ENCODE measurements around the gene SLC25A3. TPM values are rescaled to one million over a fixed set of nuclear protein-coding genes. Genes with fewer than 3 reads are reported as not detected.
A peak's percentile ranks its signal among the peaks of the same experiment; 100 is the strongest.
"Not testable (repeated sequence)": the region's sequence is repeated elsewhere in the genome, so short reads cannot be mapped to it uniquely, and the experiment has no call there.

Gene SLC25A3
- polyA plus RNA-seq (ENCODE audit: insufficient read length in 10 of 10): 100 to 1,000 TPM; 586 to 818 (median 665) TPM
- long read RNA-seq, donor 1, full-length matches to known transcripts: 239 of 346 reads
- long read RNA-seq, donor 1, partial matches to known transcripts: 88 of 346 reads
- long read RNA-seq, donor 1, other reads (novel, unspliced or antisense): 19 of 346 reads
- long read RNA-seq, donor 2, full-length matches to known transcripts: 203 of 292 reads
- long read RNA-seq, donor 2, partial matches to known transcripts: 71 of 292 reads
- long read RNA-seq, donor 2, other reads (novel, unspliced or antisense): 18 of 292 reads
- long read RNA-seq, donor 3: 0 reads
- long read RNA-seq, donor 4, full-length matches to known transcripts: 131 of 159 reads
- long read RNA-seq, donor 4, partial matches to known transcripts: 21 of 159 reads
- long read RNA-seq, donor 4, other reads (novel, unspliced or antisense): 7 of 159 reads
- long read RNA-seq, donor 5, full-length matches to known transcripts: 220 of 316 reads
- long read RNA-seq, donor 5, partial matches to known transcripts: 78 of 316 reads
- long read RNA-seq, donor 5, other reads (novel, unspliced or antisense): 18 of 316 reads
- long read RNA-seq, donor 6, full-length matches to known transcripts: 258 of 352 reads
- long read RNA-seq, donor 6, partial matches to known transcripts: 72 of 352 reads
- long read RNA-seq, donor 6, other reads (novel, unspliced or antisense): 22 of 352 reads
- long read RNA-seq, donor 7, full-length matches to known transcripts: 125 of 174 reads
- long read RNA-seq, donor 7, partial matches to known transcripts: 42 of 174 reads
- long read RNA-seq, donor 7, other reads (novel, unspliced or antisense): 7 of 174 reads
- long read RNA-seq, donor 8, full-length matches to known transcripts: 159 of 252 reads
- long read RNA-seq, donor 8, partial matches to known transcripts: 93 of 252 reads
- long read RNA-seq, donor 8, other reads (novel, unspliced or antisense): 0 of 252 reads
- long read RNA-seq, donor 9, transcript SLC25A3-202 (8 exons, 1,678 nt): major isoform, 13 of 35 reads
- long read RNA-seq, donor 9, transcript SLC25A3-217 (8 exons, 1,351 nt): minor isoform, 8 of 35 reads
- long read RNA-seq, donor 9, partial matches to known transcripts: 9 of 35 reads
- long read RNA-seq, donor 9, other reads (novel, unspliced or antisense): 0 of 35 reads

DNA sequence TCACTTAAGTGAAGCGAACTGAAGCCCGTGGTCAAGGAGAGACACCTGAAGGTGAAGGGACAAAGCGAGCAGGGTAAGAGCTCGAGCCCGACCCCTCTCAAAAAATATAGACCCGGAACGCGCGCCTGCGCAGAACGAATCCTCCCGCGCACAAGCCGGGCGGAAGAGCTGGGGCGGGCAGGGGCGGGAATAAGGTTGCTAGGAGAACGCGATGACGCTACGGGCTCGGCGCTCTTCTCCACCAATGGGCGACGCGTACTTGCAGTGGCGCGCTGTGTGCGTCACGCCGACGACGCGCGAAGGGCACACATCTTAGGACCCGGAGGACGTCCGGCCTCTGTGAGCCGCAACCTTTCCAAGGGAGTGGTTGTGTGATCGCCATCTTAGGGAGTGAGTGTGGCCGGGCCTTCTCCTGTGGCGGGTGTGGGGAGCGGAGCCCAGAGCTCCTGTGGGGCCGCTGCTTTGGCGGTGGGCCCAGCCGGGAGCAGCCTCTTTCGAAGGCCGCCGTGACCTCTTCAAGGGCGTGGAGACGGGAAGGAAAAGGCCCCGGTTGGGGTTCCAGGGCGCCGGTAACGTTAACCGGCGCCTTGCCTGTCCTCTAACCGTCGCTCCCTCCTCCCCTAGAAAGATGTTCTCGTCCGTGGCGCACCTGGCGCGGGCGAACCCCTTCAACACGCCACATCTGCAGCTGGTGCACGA is at the start of gene SLC25A3:
Gene SLC25A3 (plus strand): TSS at position 336 of the 699 bp plus-strand sequence. CDS start 293 bp downstream, at position 629.
- DNase-seq: peak; percentile 97 to 99 (median 99)

DNA sequence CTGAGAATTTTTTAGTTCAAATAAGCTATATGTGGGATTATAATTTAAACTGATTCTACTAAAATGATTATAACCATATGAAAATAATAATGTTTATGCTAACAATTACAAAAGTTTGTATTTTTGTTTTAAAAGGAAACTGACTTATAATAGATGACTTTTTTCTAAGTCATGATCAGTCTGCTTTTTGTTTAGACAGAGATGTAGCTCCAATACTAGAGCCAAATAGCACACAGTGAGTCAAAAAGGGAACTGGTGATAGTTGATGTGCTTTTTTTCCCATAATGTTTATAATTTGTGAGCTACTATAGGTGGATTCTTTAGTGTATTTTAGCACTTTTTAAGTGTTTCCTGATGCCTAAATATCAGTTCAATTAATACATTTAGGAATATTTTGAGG is 49.8 kb upstream of the SLC25A3 start:
- DNase-seq: no peak

DNA sequence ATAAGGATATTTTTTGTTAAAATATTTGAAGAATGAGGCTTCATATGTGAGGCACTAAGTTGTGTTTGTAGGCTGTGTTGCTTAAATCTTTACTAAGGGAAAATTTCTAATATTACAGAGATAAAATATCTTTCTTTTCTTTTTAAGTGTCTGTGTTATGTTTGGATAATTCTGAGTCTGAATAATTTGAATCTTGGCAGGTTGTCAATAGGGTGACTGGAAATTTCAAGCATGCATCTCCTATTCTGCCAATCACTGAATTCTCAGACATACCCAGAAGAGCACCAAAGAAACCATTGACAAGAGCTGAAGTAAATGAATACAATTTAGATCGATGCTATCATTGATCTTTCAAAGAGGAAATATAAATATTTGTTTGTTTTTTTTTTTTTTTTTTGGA is 48.7 kb upstream of the SLC25A3 start:
- DNase-seq: no peak

DNA sequence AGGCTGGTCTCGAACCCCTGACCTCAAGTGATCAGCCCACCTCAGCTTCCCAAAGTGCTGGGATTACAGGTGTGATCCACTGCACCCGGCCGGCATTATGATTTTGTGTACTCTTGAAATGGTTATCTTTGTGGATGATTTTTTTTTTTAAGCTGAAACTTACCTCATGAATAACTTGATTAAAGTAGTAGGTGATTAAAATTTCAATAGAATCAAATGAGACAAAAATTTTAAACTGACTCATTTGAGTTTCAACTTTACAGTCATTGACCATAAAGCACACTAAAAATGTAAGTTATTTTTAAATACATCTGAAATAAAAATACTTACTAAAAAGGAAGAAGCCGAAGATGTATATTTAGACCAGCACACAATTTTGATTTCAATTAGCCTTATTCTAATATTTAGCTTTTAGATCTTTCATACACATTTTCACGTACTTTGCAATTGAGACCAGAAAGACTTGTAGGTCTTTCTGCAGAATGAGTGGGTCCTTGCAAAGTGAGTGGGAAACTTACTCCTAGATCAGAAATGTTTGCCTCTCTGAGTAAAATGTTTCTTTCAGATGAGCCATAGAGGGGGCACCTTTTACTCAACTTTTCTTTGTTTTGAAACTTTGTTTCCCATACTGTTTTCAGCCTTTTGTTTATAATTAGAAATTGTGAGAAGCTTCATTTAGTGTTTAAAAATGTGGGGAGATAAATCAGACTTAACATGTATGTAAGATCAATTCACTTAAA is 43.9 kb upstream of the SLC25A3 start:
- no peak for DNase-seq

DNA sequence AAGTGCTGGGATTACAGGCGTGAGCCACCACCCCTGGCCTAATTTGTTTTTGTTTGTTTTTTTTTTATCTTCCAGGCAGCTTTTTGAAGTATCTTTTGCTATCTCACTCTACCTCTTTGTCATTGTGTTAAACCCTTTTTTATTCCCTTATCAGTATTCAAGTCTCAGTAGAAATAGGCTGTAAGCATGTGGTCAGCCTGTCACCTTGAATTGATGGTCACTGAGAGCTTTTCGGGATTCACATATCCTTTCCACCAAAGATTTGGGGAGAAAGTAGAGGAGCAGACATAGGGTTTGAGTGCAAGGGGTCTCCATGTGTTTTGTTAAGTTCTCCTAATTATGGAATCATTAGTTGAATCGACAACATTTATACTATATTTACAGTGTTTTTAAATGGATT is 41.7 kb upstream of the SLC25A3 start:
- DNase-seq: no peak

DNA sequence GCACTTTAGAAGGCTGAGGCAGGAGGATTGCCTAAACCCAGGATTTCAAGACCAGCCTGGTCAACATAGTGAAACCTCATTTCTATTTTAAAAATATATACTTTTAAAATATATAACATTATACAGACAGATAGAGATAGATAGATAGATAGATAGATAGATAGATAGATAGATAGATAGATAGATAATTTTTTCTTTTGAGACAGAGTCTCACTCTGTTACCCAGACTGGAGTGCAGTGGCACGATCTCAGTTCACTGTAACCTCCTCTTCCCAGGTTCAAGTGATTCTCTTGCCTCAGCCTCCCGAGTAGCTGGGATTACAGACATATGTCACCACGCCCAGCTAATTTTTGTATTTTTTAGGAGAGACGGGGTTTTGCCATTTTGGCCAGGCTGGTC is 35.4 kb upstream of the SLC25A3 start:
- not testable (repeated sequence) for DNase-seq

DNA sequence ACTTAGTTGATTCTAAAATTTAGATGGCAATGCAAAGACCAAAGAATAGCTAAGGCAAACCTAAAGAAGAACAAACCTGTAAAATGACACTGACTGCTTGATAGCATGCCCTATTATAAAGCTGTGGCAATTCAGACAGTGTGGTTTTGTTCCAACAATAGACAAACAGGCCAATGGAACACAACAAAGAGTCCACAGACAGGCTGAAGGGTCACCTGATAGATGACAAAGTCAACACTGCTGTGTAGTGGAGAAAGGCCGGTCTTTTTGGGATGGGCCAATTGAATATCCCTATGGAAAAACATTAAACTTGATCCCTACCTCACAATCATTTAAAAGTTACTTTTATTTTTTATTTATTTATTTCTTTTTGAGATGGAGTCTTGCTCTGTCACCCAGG is 33.8 kb upstream of the SLC25A3 start:
- no peak for DNase-seq

DNA sequence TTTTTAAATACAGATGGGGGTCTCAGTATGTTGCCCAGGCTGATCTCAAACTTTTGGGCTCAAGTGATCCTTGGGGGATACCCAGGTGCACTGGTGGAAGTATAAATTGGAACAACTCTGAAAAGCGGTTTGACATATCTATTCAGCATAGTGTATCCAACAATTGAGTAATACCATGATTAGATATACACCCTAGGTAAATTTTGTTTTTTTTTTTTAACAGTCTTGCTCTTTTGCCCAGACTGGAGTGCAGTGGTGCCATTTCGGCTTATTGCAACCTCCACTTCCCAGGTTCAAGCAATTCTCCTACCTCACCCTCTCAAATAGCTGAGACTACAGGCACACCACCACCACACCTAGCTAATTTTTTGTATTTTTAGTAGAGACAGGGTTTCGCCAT is 31.6 kb upstream of the SLC25A3 start:
- no peak for DNase-seq

DNA sequence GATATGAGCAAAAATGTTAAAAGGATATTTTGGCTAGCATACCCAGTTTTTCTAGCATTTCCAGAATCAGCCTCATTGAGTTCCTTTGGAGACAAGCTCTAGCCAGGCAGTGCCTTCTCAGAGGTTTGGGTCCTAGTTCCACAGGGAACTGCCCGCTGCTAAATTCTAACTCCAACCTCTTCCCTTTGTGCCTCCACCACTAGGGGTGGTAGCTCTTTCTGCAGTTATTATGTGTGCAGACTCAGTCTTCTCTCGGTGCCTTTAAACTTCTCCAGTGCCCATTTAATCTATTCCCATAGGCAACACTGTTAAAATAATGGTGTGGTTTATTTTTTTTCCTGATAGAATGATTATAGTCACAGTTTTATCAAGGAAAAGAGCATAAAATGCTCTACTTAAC is 21.5 kb upstream of the SLC25A3 start:
- no peak for DNase-seq

DNA sequence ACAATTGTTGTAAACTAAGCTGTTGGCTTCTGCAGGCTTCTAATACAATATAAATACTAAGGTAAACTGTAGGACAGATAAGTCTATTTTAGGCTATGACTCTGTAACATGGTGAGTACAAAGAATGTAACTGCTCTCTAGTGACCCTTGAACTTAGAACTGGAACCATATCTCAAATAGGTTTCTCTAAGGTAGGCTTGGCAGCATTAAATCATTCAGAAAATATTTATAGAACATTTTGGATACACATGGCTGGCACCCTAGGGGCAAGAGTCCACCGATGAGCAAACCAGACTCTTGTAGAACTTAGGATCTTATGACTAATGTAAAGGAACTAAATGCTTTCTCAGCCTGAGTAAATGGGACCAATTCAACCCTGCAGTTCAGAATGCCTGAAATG is 19.4 kb upstream of the SLC25A3 start:
- DNase-seq: no peak

DNA sequence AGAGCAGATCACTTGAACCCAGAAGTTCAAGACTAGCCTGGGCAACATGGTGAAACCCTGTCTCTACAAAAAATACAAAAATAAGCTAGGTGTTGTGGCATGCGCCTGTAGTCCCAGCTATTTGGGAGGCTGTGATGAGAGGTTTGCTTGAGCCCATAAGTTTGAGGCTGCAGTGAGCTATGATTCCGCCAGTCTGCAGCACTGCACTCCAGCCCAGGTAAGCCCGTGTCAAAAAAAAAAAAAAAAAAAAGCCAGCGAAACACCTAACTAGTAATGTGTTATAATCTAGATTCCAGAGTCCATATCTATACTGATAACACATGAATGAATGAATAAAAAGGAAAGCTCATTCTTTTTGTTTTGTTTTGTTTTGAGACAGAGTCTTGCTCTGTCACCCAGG is 18.5 kb upstream of the SLC25A3 start:
- no peak for DNase-seq

DNA sequence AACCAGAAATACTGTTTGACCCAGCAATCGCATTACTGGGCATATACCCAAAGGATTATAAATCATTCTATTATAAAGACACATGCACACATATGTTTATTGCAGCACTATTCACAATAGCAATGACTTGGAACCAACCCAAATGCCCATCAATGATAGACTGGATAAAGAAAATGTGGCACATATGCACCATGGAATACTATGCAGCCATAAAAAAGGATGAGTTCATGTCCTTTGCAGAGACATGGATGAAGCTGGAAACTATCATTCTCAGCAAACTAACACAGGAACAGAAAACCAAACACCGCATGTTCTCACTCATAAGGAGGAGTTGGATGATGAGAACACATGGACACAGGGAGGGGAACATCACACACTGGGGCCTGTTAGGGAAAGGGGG is 16.7 kb upstream of the SLC25A3 start:
- DNase-seq: not testable (repeated sequence)

DNA sequence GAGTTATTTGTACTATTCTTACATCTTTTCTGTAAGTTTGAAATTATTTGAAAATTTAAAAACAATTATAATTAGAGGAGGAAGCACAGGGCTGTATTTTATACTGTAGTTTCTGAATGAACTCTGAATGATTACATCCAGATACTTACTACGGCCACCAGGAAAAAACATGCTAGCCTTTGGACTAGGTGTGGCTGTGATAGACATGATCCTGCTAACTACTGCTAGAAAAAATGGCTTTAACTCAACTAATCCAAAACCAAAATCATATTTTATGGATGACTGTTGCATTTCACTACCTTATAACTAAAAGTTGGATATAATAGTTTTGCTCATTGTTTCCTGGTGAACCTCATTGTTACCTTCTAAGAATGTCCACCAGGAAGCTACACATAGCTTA is 15.1 kb upstream of the SLC25A3 start:
- DNase-seq: no peak

DNA sequence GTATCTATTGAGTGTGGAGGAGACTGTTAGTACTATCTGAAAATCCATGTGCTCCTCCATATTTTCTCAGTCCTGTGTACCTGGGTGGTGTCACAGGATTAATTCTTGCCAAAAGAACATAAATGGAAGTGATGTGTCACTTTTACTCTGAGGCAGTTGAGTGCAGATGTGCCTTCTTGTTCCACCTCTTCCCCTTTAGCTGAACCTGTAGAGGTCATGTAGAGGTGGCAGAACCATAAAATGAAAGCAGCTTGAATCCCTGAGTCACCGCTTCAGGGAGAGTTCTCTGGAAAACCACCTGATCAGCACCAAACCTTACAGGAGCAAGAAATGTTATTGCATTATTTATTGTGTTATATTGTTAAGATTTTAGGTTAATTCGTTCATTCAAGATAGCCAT is 14.7 kb upstream of the SLC25A3 start:
- no peak for DNase-seq

DNA sequence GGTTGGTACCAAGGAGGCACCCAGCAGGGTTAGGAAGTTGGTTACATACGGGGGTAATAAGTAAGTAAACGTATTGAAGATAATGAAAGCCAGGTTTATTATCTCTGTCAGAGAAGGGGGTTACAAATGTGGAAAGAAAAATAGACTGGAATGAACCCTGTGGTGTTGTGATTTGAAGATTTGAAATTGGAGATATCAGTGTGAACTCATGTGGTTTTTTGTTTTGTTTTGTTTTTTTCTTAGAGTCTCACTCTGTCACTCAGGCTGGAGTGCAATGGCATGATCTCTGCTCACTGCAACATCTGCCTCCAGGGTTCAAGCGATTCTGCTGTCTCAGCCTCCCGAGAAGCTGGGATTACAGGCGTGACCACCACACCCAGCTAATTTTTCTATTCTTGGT is 14.1 kb upstream of the SLC25A3 start:
- no peak for DNase-seq

DNA sequence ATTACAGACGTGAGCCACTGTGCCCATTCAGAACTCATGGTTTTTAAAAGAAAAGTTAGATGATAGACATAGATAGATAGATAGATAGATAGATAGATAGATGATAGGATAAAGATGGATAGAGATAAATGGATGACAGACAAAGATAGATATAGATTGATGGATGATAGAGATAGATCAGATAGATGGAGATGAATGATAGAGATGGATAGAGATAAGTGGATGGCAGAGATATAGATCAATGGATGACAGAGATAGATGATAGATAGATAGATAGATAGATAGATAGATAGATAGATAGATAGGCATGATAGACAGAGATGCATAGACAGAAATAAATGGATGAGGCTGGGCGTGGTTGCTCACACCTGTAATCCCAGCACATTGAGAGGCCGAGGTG is 13.7 kb upstream of the SLC25A3 start:
- DNase-seq: no peak

DNA sequence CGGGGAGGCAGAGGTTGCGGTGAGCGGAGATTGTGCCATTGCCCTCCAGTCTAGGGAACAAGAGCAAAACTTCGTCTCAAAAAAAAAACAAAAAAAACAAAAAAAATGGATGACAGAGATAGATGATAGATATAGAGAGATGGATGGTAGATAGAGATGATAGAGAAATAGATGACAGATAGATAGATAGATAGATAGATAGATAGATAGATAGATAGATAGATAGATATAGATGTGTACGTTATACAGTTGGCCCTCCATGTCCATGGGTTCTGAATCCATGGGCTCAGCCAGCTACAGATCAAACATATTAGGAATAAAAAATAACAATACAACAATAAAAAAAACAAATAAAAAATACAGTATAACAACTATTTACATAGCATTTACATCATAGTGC is 12.8 kb upstream of the SLC25A3 start:
- DNase-seq: no peak

DNA sequence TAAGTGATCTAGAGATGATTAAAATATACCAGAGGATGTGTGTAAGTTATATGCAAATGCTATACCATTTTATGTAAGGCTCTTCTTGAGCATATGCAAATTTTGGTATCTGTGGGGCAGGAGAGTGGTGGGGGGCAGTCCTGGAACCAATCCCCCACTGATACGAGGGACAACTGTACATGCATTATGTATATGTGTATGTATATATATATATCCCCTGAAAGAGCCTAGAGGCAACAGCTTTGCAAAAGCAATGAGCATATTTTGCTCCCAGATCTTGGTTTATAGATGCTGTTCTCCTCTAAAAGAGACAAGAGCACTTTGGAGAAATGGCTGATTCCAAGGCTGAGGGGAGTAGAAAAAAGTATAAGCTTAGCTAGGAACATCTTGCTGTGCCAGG is 12.4 kb upstream of the SLC25A3 start:
- DNase-seq: no peak

DNA sequence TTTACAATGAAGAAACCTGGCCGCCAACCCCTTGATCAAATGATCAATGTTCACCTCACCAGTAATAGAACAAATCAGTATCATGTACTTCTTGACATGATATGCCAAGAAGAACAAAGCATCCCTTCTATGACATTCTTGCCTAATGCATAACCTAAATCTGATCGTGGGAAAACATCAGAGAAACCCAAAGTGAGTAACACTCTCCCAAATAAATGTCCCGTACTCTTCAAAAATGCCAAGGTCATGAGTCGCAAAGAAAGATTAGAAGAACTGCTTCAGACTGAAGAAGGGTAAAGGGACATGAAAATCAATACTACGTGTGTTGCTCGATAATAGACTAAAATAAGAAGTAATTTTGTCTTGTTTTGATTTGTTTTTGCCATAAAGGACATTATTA is 11.4 kb upstream of the SLC25A3 start:
- no peak for DNase-seq

DNA sequence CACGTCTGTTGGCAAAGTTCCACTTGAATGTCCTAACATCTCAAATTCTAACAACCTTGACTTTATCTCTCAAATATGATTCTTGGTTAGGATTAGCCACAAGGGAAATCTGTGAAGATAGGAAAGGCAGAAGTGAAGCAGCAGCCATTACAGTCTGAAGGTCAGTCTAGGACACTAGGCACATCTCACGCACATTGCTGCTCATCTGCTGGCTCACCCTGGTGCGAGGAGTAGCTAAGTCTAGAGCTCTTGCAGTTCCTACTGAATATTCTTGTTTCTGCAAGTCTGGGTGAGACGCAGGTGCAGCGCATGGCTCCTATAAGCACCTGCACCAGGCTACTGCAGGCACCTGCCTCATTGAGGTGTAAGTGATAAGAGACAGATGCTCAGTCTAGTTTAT is 6.4 kb upstream of the SLC25A3 start:
- DNase-seq: no peak

DNA sequence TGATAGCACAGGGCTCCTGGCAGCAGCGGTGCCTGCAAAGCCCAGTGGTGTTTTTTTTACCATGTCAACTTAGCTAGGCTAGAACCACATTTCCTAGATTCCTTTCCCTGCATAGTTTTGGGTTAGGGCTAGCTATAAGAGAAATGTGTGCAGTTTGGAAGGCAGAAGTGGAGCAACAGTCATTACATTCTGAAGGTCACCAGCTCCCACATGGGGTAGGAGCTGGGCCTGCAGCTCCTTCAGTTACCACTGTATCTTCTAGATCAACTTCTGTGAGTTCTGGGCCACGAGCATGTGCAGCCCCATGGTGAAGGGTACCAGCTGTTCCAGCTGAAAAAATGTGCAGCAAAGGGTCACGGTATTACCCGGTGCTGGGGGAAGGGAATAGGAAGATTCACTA is 2.3 kb upstream of the SLC25A3 start:
- DNase-seq: no peak
